GM21423 (cell line): Measurements from ENCODE around the gene SASH3.

Source experiments
- ATAC-seq: cut with Tn5 transposase; IDR thresholded peaks from one replicate; pipeline ENCODE4 v1.9.1; 2021; ENCODE audit warnings: mild to moderate bottlenecking, moderate library complexity; ENCODE audit not compliant: unreplicated experiment

The SASH3 gene

GRCh38 chrX:129781680-129782495 is 2.1 kb downstream of the SASH3 start:
- ATAC-seq, result no peak

DNA sequence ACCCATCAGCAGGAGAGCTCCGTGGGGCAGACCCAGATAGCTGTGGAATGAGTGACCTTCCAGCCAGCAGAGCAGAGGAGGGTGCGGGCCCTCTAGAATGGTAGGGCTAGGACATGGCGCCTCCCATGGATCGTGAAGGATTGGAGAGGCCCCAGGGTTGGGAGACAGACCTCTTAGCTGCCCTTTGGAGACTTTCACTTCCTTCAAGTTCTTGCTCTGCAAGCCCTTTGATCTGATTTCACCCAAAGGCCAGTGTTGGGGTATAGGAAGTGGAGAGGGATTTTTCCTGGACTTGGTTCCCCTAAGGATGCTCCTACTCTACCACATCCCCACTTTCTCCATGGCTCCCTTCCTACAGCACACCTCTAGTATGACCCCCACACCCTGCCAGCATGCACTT is 3.0 kb downstream of the SASH3 start:
- no peak for ATAC-seq

DNA sequence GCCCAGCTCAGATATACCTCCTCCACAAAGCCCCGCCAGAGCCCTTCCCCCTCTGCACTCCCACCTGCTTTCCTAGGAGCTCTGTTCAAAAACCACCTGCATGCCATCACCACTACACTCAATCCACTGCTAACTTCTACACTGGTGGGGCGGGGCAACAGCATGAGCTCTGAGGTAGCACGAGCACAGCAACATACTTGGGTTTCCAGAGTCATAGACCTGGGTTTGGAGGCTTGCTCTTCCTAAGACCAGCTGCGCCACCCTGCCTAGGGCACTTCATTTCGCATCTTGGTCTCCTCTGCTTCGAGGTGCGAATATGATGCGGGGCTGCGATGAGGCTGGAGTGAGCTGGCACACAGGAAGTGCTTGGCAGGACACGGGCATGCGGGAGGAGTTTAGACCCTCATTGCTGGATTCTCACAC is 3.6 kb downstream of the SASH3 start:
- ATAC-seq, result no peak

DNA sequence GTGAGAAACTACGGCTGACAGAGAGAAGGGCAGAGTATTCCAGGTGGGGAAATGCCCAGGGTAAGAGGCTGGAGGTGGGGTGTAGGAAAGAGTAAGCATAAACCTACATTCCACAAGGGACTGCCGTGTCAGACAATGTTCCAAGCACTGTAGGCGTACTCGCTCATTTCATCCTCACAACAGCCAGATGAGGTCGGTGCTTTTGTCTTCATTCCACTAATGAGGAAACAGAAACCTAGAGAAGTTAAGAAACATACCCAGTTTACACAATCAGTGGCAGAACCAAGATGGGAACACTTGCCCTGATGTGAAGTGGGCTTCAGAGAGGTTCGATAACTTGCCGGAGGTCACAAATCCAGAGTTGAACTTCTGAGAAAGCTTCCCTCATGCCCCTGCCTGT is 4.6 kb downstream of the SASH3 start:
- no peak for ATAC-seq

GRCh38 chrX:129785160-129785947 is 5.6 kb downstream of the SASH3 start:
- no peak for ATAC-seq

GRCh38 chrX:129786210-129786651 is 6.5 kb downstream of the SASH3 start:
- peak; percentile 78 for ATAC-seq

DNA sequence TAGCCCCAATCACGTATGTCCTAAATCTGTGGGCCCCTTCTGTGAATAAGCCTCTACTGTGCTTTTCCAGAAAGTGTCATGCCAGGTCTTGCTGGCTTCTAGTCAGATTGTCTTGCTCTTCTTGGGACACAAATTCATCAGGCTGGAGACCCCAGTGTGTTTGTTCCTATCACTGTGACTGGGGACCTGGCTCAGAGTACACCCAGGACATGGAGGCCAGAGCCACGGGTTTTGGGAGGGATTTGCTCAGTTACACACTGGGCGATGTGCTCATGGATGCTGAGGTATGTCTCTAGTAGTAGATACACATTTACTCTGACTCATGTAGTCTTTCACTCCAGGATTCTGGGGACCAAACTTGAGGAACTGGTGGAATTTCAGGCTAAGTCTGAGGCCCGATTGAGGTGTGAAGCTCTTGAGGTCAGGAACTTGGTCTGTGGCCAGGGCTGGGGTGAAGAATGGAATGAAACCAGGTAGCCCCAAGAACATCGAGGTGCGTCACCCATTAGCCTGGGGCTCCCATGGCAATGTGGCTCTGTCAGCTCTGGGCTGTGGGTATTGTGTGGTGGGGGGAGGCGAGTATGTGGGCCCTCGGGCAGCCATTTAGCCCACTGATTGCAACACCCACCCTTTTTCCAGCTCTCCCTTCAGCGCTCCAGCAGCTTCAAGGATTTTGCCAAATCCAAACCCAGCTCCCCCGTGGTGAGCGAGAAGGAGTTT is 7.7 kb downstream of the SASH3 start:
- no peak for ATAC-seq

- ATAC-seq, result no peak
Observed at GRCh38 chrX:129788527-129788926, 8.8 kb downstream of the SASH3 start.

- no peak for ATAC-seq
Observed at GRCh38 chrX:129790146-129790545, 10.4 kb downstream of the SASH3 start.

DNA sequence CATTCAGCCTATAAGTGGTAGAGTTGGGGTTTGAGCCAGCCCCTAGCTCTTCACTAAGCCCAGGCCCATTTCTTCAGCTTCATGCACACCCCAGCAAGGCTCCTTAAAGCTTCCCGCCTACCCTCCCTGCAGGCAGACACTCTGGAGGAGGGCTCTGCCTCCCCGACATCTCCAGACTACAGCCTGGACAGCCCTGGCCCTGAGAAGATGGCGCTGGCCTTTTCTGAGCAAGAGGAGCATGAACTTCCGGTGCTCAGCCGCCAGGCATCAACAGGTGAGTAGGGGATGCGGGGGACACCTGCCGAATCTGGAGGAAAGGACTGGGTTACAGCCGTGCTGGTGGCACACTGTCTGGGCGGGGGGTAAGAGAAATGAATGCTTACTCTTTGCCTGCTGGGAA is 11.1 kb downstream of the SASH3 start:
- ATAC-seq, result no peak

- ATAC-seq, result no peak
Observed at GRCh38 chrX:129791336-129791735, 11.6 kb downstream of the SASH3 start.

DNA sequence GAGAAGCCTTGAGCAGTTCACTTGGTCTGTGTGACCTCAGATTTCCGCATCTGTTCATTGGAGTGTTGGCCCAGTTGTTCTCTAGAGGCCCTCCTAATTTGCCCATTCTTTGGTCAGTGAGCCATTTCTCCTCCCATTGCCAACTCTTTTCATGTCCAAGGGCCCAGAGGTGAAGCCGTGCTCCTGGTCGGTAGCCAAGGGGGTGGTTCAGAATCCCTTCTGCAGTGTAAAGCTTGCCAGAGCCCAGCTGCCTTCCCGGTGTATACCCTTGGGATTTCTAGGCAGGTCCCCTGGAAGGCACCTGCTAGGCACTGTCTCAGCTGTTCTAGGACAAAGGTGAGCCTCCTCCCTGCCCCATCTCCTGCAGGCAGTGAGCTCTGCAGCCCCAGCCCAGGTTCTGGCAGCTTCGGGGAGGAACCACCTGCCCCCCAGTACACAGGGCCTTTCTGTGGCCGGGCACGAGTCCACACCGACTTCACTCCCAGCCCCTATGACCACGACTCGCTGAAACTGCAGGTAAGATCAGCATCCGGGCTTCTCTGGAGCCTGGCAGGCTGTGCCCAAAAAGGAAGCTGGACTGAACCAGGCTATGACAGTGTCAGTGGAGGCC is 12.3 kb downstream of the SASH3 start:
- no peak for ATAC-seq

DNA sequence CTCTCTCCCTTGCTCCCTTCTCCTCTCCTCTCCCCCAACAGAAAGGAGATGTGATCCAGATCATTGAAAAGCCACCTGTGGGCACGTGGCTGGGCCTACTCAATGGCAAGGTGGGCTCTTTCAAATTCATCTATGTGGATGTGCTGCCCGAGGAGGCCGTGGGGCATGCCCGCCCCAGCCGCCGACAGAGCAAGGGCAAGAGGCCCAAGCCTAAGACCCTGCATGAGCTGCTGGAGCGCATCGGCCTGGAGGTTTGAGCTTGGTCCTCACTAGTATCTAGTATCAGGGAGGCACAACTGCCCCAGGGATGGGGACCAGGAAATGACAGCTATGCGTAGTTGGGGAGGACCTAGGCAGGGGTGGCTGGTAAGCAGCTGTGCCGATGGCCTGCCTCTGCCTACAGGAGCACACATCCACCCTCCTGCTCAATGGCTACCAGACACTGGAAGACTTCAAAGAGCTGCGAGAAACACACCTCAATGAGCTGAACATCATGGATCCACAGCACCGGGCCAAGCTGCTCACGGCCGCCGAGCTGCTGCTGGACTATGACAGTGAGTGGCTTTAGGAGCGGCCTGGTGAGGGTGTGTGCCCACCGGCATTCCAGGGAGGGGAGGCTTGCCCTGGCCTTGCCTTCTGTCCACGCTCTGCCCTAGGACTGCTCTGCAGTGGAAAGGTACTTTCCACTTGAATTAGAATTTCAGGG is 13.0 kb downstream of the SASH3 start:
- ATAC-seq, result no peak

DNA sequence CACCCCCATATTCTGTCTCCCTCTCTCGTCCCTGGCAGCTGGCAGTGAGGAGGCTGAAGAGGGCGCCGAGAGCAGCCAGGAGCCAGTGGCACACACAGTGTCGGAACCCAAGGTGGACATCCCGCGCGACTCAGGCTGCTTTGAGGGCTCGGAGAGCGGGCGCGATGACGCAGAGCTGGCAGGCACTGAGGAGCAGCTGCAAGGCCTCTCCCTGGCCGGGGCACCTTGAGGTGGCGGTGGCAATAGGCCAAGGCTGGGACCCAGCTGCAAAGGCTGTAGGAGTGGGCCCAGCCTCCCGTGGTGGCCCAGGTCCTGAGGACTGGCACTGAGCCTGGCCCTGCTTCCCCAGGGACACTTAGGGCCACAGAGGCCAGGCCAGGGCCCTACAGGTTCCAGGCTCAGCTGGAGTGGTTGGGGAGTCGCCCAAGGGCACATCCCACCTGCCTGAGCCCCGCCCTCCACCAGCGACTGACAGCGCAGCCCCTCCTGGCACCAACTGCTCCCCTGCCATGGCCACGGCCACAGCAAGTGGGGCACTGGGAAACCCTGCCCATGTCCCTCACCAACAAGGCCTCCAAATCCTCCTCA is 13.9 kb downstream of the SASH3 start:
- ATAC-seq, result no peak

DNA sequence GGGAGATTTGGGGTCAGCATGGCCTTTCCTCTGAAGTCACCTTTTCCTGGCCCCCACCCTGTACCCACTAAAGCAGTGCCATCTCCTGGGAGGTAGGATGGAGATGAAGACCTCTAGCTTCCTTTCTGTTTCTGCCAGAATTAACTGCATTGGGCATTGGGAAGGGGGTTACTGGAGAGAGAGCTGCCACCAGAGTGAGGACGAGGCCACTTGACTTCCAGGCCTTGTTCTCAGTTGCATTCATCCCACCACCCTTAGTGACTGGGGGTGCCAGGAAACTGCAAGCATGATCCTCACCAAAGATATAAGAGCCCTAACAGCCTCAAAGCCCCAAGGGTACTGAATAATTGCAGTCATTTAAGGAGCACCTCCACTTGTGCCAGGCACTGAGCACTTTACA is 15.8 kb downstream of the SASH3 start:
- ATAC-seq, result no peak

DNA sequence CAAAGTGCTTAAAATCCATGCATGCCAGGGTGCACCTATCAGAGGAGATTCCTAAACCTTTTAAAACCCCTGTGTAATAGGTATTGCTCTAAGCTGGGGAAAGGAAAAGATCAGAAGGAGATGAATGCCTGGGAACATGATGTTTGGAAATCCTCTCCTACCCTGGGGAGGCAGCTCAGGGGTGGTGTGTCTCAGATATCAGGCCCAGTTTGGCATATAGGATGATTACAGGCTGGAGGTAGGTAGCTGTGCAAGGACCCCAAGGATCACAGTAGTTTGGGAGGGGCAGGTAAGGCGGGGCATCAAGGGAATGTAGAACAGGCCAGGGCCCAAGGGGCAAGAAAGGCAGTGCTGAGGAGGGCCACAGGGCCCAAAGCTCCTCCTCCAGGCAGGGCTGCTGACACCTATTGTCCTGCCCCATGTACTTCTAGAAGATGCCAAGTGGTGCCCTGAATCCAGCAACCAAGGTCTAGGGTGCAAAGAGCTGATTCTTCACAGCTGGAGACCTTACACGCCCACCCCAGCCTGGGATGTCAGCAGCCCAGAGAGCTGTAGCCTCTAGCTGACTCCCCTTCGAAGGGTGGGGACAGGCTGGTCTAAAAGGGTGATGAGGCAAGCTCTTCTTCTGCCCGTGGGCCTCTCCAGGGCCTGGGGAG is 17.6 kb downstream of the SASH3 start:
- ATAC-seq, result no peak

GRCh38 chrX:129798456-129798855 is 18.7 kb downstream of the SASH3 start:
- ATAC-seq, result no peak

DNA sequence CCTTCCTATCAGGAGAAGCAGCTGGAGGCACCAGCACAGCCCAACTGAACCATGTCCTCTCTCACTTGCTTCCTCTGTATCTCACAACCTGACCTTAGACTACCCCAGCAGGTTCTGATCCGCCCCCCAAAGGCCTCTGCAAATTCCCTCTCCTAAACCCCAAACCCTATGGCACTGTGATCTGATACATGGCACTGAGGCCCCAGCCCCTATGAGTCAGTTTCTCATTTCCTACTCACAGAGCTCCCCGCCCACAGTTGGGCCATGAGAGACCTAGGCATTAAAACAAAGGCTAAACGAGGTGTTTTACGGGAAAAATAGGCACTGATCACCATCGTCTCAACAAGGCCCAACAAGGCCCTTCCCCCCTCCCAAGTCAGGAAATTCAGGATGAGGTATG is 19.1 kb downstream of the SASH3 start:
- no peak for ATAC-seq

- ATAC-seq, result no peak
Observed at GRCh38 chrX:129800186-129800585, 20.4 kb downstream of the SASH3 start.

- ATAC-seq, result no peak
Observed at GRCh38 chrX:129802863-129803262, 23.1 kb downstream of the SASH3 start.
